ENCODE measurements around the gene ITGAD.

GRCh38 chr16:31344712-31345111 is 48.4 kb upstream of the ITGAD start:
- no peak for TF ChIP-seq ZNF623 (tag by site-specific recombination; IDR thresholded peaks at IDR 0.05)
- no peak for TF ChIP-seq CTCF (tag by site-specific recombination; IDR thresholded peaks at IDR 0.05)
- no peak for TF ChIP-seq ZNF423 (tag by site-specific recombination; IDR thresholded peaks at IDR 0.05)
- no peak for TF ChIP-seq ZNF629 (tag by site-specific recombination; IDR thresholded peaks at IDR 0.05)
- no peak for TF ChIP-seq REST (tag by site-specific recombination; IDR thresholded peaks at IDR 0.05)
